HG03571 (cell line): Measurements from ENCODE around the gene KDELR3.

Experiments
- ATAC-seq: cut with Tn5 transposase; IDR thresholded peaks from one replicate; pipeline ENCODE4 v1.9.1; 2021; ENCODE audit not compliant: unreplicated experiment

KDELR3 gene

GRCh38 chr22:38437416-38437815 is 30.5 kb upstream of the KDELR3 start:
- ATAC-seq = no peak

DNA sequence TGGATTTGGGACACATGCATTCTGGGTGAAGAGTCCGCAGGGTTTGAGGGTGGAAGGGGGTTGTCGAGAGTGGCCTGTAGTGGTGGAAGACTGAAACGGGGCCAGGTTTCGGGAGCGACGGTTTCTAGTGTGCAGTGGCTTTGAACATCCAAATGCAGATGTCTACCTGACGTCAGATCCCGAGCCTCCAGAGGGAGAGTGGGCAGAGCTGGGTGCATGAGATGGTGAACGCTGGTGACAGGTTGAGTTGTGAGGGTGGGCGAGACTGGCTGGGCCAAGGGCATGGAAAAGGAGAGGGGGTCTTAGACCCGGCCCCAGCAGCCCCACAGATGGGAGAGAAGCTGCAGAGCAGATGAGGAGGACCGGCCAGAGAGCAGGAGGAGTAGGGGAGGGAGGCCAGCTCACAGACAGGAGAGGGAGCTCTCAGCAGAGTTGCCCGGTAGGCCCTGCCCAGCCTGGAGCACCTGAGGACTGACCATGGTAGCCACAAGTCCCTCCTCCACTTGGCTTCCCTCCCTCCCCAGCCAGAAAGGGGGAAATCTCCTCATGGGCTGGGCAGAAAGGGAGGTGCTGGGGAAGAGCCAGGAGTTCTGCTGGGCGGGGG is 27.0 kb upstream of the KDELR3 start:
- no peak for ATAC-seq

DNA sequence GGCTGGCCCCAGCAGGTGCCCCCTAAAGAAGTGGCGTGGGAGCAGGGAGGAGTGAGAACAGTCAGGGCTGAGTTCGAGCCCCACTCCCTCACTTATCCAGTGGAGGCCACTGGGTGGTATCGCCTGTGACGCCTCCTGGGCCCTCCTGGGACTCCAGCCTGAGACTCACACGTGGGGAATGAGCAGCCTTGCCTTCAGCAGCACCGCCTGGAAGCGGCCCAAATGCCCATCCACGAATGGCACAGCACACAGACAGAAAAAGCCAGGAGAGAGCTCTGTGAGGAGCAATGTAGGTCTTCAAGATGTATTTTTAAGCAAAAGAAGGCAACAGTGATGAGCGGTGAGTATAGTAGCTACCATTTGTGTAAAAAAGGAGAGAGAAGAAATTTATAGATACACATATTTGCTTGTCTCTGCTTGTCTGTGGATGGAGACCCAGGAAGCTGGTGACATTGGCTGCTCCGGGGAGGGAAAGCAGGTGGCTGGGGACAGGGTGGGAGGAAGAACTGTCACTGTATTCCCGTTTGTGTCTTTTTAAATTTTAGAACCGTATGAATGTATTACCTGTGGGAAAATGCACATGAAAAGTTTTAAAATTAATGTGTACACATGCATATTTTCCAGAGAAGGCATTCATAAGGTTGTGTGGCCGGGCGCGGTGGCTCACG is 26.1 kb upstream of the KDELR3 start:
- ATAC-seq = no peak

DNA sequence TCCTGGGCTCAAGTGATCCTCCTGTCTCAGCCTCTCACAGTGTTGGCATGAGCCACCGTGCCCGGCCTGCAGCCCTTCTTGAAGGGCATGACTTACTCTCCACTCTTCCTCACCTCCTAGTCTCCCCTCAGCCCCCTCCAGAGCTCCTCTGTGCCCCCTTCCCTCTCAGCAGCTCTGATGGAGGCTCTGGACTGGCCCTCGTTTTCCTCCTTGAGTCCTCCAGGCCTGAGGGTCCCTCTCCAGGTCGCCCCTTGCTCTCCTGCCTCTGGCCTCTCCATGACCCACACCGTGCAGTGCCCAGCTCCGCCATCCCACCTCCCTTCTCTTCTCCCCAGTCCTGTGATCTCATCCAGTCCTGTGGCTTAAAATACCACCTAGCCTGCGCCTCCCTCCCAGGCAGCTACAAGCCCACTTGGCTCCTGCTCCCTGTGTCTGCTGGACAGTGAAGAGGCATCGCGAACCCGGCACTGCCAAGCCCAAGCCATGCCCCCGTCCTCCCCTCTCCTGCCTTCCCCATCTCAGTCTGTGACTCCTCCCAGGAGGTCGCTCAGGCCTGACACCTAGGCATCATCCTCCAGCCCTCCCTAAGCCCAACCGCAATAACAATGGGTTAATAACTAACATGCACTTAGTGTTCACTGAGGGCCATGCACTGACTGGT is 24.8 kb upstream of the KDELR3 start:
- no peak for ATAC-seq

GRCh38 chr22:38443628-38444521 is 24.0 kb upstream of the KDELR3 start:
- no peak for ATAC-seq

- ATAC-seq = no peak
Measured at GRCh38 chr22:38444783-38445182, 23.1 kb upstream of the KDELR3 start.

GRCh38 chr22:38446018-38446601 is 21.8 kb upstream of the KDELR3 start:
- ATAC-seq = no peak

GRCh38 chr22:38448945-38449745 is 18.8 kb upstream of the KDELR3 start:
- no peak for ATAC-seq

- no peak for ATAC-seq
Measured at GRCh38 chr22:38449776-38450175, 18.1 kb upstream of the KDELR3 start.

DNA sequence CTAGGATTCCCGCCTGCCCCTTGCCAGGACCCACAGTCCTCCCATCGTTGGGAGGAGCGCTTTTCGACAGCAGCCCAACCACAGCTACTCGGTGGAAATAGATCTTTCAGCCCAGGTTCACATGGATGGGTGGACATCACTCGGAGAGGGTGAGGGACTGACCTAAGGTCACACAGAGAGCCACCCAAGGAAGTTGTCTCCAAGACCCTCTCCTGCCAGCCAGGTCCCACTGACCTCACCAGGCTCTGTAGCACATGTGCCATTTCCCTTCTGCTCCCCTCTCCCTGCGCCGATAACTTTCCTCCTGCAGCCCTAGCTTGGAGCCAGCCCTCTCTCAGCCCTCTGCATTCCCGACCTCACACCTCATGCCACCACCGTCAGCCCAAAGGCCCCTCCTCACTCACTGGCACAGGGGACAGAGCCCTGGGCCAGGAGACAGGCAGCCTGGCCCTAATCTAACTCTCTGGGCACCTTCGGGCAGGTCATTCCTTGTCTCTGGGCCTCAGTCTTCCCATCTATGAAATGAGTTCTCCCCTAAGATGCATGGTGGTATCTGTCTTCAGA is 17.6 kb upstream of the KDELR3 start:
- ATAC-seq = no peak

DNA sequence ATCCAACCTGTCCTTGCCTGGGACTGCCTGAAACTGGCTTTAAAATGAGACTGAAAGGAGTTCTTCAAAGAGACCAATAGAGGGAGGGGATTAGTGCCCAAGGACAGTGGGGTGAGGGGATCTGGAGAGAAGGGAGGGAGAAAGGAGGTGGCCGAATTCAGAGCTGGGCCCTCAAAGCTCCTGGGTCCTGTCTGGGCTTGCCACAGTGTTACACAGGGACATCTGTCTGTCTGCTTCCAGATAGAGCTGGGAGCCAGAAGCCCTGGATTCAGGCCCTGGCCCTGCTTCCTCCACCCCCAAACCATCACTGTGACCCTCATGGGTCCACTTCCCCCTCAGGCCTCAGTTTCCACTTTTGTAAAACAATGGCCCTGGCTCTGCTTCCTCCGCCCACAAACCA is 16.5 kb upstream of the KDELR3 start:
- no peak for ATAC-seq

- no peak for ATAC-seq
Measured at GRCh38 chr22:38451864-38452263, 16.0 kb upstream of the KDELR3 start.

DNA sequence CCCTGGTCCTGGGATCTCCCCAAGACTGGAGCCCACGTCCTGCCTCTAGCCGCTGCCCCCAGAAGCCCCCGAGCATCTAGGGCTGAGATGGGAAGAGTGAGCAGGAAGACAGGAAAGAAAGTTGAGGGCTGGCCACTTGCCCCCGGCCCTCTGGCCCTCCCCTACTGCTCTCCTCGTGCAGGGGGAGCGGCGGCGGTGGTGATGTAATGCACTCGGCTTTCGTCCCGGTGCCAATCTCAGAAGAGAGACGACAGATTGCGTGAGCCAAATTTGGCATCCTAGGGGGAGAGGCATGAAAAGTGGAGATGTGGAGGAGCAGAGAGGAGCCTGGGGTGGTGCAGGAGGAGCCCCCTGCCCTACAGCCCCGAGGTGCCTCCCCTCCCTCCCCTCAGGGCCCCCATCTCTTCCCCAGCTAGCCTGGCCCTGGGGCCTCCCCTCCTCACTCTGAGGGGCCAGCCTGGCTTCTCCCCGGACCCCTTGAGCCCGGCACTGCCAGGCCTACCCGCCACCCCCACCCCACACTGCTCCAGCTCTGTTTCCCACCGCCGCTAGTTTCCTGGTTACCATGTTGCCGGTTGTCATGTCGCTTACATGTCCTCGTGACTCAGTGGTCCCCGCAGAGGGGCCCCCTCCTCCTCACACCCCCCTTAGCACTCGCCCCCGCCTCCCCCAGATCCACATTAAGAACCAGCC is 15.4 kb upstream of the KDELR3 start:
- no peak for ATAC-seq

DNA sequence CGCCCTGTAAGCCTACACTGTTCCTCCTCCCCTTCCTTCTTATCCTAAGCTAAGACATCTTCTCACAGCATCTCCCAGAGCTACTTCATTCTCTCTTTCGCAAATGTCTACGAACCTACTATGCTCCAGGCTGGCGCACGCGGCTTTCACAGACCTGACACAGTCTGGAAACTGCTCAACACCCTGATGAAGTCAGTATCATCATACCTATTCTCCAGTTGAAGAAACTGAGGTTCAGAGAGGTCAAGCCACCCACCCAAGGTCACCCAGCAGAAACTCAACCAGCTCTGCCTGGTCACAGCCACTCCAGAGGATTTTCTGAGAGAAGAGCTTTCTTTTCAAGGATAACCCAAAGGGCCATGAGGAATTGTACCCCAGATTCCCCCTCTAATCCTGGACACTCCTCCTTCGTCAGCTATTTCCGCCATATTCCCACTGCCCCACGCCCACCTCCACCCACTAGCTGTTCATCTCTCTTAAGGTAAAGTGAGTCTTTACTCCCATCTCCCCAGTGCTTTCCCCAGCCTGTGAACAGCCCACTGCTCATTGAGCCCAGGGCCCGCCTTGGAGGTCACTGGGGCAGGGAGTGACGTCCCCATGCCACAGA is 14.7 kb upstream of the KDELR3 start:
- ATAC-seq = no peak

GRCh38 chr22:38453996-38454352 is 13.9 kb upstream of the KDELR3 start:
- no peak for ATAC-seq

- no peak for ATAC-seq
Measured at GRCh38 chr22:38454353-38455075, 13.4 kb upstream of the KDELR3 start.

GRCh38 chr22:38455076-38455529 is 12.8 kb upstream of the KDELR3 start, which contains the start of gene KCNJ4:
TSS of gene KCNJ4 (minus strand) at chr22:38455199. CDS start at chr22:38428132, 27,067 bp downstream.
- no peak for ATAC-seq
